ENCODE data around the gene KRTAP29-1. TPM values are rescaled to one million over a fixed set of nuclear protein-coding genes. Genes with fewer than 3 reads are reported as not detected.
A peak's percentile ranks its signal among the peaks of the same experiment; 100 is the strongest.

The KRTAP29-1 gene
- total RNA-seq, 1 donor from 2014 or later = not detected

GRCh38 chr17:41343029-41343428, 40.4 kb upstream of the KRTAP29-1 start:
- peaks cover 12% of the 10 kb centered on the region for H3K9me3 Mint-ChIP-seq
- no peak for TF ChIP-seq CTCF (conservative IDR thresholded peaks at IDR 0.05)
- peak overlapping the region; percentile 88 for H3K27ac Mint-ChIP-seq
- H3K27me3 Mint-ChIP-seq = no peaks in the 10 kb centered on the region
- DNase-seq (ENCODE audit: extremely low spot score, unreplicated experiment) = no peak
- H3K4me3 Mint-ChIP-seq = peak overlapping the region; percentile 2
- peaks cover 33% of the 10 kb centered on the region for H3K4me1 Mint-ChIP-seq (ENCODE audit: unreplicated experiment)
- no peaks in the 10 kb centered on the region for H3K36me3 Mint-ChIP-seq

- no peak for DNase-seq (ENCODE audit: extremely low spot score, unreplicated experiment)
- Mint-ChIP-seq H3K36me3 (no peaks in the 10 kb centered on the region), H3K27ac (peak overlapping the region; percentile 88), H3K4me3 (no peak overlapping the region), H3K4me1 (ENCODE audit: unreplicated experiment) (peaks cover 30% of the 10 kb centered on the region), H3K27me3 (no peaks in the 10 kb centered on the region), H3K9me3 (peaks cover 12% of the 10 kb centered on the region)
- TF ChIP-seq CTCF (conservative IDR thresholded peaks at IDR 0.05) = no peak
Observed at GRCh38 chr17:41340934-41341861, 38.5 kb upstream of the KRTAP29-1 start.

GRCh38 chr17:41340494-41340893, 37.8 kb upstream of the KRTAP29-1 start:
- Mint-ChIP-seq H3K9me3 (peaks cover 12% of the 10 kb centered on the region), H3K27ac (peak overlapping the region; percentile 88), H3K27me3 (no peaks in the 10 kb centered on the region), H3K4me3 (peak overlapping the region; percentile 13), H3K4me1 (ENCODE audit: unreplicated experiment) (peaks cover 26% of the 10 kb centered on the region), H3K36me3 (no peaks in the 10 kb centered on the region)
- DNase-seq (ENCODE audit: extremely low spot score, unreplicated experiment) = no peak
- TF ChIP-seq CTCF (conservative IDR thresholded peaks at IDR 0.05) = peak; percentile 23

- Mint-ChIP-seq H3K9me3 (peaks cover 12% of the 10 kb centered on the region), H3K4me3 (peak overlapping the region; percentile 13), H3K4me1 (ENCODE audit: unreplicated experiment) (peaks cover 26% of the 10 kb centered on the region), H3K27me3 (no peaks in the 10 kb centered on the region), H3K27ac (peak overlapping the region; percentile 71), H3K36me3 (no peaks in the 10 kb centered on the region)
- DNase-seq (ENCODE audit: extremely low spot score, unreplicated experiment) = no peak
- TF ChIP-seq CTCF (conservative IDR thresholded peaks at IDR 0.05) = no peak
Observed at GRCh38 chr17:41339571-41340172, 37.0 kb upstream of the KRTAP29-1 start.

- Mint-ChIP-seq H3K4me3 (no peak overlapping the region), H3K4me1 (ENCODE audit: unreplicated experiment) (peaks cover 29% of the 10 kb centered on the region), H3K27me3 (no peaks in the 10 kb centered on the region), H3K9me3 (peaks cover 12% of the 10 kb centered on the region), H3K27ac (peak overlapping the region; percentile 71), H3K36me3 (no peaks in the 10 kb centered on the region)
- no peak for DNase-seq (ENCODE audit: extremely low spot score, unreplicated experiment)
- TF ChIP-seq CTCF (conservative IDR thresholded peaks at IDR 0.05) = no peak
Observed at GRCh38 chr17:41338961-41339485, 36.4 kb upstream of the KRTAP29-1 start.

Data from type B pancreatic cell (in vitro differentiated cells).